Left ventricle myocardium inferior (tissue), 1 donor: ENCODE results near the gene GIN1. TPM values are rescaled to one million over a fixed set of nuclear protein-coding genes. Genes with fewer than 3 reads are reported as not detected.

ENCODE experiments used
- DNase-seq: peaks from one replicate; pipeline ENCODE4 v3.0.0-alpha.2; 2020
- H3K27ac ChIP-seq: fragments of 200-600 bp; replicated peaks from 2 replicates; pipeline ENCODE4 v1.8.0; 2021
- H3K27me3 ChIP-seq: fragments of 200-600 bp; 2 replicates; pipeline ENCODE4 v1.8.0; 2021; ENCODE audit warnings: low read depth
- H3K36me3 ChIP-seq: fragments of 200-600 bp; 2 replicates; pipeline ENCODE4 v1.8.0; 2021
- H3K4me1 ChIP-seq: fragments of 200-600 bp; 2 replicates; pipeline ENCODE4 v1.8.0; 2021
- H3K4me3 ChIP-seq: fragments of 200-600 bp; 2 replicates; pipeline ENCODE4 v1.8.0; 2021; ENCODE audit warnings: mild to moderate bottlenecking, moderate library complexity
- H3K9me3 ChIP-seq: fragments of 200-600 bp; replicated peaks from 2 replicates; pipeline ENCODE4 v1.8.0; 2021
- intact Hi-C: fragments of 100-400 bp; cut with micrococcal nuclease; formaldehyde crosslinking; loops from one replicate; pipeline ENCODE4 v1.11.0; 2022
- total RNA-seq: library from RNA; stranded (reverse); fragmentation: NEBNext Ultra II Directional; extraction: Animal tissue kit (Norgen Biotek cat#: 25700); gene quantifications from one replicate; pipeline ENCODE4 v1.2.1, GENCODE V29; 2021
- TF ChIP-seq, protein P1 (sequence below): fragments of 200-600 bp; IDR thresholded peaks from 2 replicates; pipeline ENCODE4 v1.8.0; 2021; ENCODE audit warnings: antibody characterized with exemption, mild to moderate bottlenecking, borderline replicate concordance
- donor health status: DM: no; HTN: yes; CAD: no; lungs with severe emphysema.

The GIN1 gene
- total RNA-seq, 1 donor from 2014 or later, result 14.1 TPM

GRCh38 chr5:103094737-103095136, 25.2 kb downstream of the GIN1 start:
- Histone ChIP-seq H3K4me3 (peak overlapping the region; percentile 5), H3K9me3 (no peaks in the 10 kb centered on the region), H3K4me1 (peaks cover 38% of the 10 kb centered on the region), H3K27me3 (no peaks in the 10 kb centered on the region), H3K36me3 (peaks cover 62% of the 10 kb centered on the region), H3K27ac (peak overlapping the region; percentile 75)
- TF ChIP-seq, protein P1, sequence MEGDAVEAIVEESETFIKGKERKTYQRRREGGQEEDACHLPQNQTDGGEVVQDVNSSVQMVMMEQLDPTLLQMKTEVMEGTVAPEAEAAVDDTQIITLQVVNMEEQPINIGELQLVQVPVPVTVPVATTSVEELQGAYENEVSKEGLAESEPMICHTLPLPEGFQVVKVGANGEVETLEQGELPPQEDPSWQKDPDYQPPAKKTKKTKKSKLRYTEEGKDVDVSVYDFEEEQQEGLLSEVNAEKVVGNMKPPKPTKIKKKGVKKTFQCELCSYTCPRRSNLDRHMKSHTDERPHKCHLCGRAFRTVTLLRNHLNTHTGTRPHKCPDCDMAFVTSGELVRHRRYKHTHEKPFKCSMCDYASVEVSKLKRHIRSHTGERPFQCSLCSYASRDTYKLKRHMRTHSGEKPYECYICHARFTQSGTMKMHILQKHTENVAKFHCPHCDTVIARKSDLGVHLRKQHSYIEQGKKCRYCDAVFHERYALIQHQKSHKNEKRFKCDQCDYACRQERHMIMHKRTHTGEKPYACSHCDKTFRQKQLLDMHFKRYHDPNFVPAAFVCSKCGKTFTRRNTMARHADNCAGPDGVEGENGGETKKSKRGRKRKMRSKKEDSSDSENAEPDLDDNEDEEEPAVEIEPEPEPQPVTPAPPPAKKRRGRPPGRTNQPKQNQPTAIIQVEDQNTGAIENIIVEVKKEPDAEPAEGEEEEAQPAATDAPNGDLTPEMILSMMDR, result no peak
- no peak for DNase-seq
- intact Hi-C loops, result no loop called here

DNA sequence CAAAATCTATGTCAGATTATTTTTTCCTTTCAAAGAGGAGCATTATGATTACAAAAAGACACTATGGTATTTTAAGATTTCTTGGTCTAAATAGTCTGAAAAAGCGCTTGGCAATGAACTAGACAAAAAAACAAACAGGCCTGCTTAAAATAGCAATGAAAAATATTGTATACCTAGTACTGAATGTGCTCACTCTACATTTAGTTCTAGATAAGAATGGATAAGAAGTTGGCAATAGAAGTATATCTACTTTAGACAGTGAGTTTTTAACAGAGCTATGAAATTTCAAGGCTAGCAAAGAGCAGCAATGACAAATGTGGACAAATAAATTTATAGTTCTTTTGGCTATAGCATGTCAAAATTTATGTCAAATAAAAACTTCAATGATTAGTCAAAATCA, 26.2 kb downstream of the GIN1 start:
- Histone ChIP-seq H3K36me3 (peaks cover 71% of the 10 kb centered on the region), H3K27ac (peak overlapping the region; percentile 75)
- intact Hi-C loops, result no loop called here

GRCh38 chr5:103092676-103093075, 27.3 kb downstream of the GIN1 start:
- peaks cover 38% of the 10 kb centered on the region for H3K4me1 ChIP-seq
- H3K27ac ChIP-seq, result peak overlapping the region; percentile 75
- no peaks in the 10 kb centered on the region for H3K27me3 ChIP-seq
- TF ChIP-seq, protein P1, result no peak
- no peak overlapping the region for H3K4me3 ChIP-seq
- peaks cover 81% of the 10 kb centered on the region for H3K36me3 ChIP-seq
- intact Hi-C loops, result no loop called here
- DNase-seq, result no peak
- H3K9me3 ChIP-seq, result no peaks in the 10 kb centered on the region

More for the DNA sequence above, 26.2 kb downstream of the GIN1 start:
- Histone ChIP-seq H3K4me3 (peak overlapping the region; percentile 5), H3K27me3 (no peaks in the 10 kb centered on the region), H3K9me3 (no peaks in the 10 kb centered on the region), H3K4me1 (peaks cover 38% of the 10 kb centered on the region)
- TF ChIP-seq, protein P1, result no peak
- no peak for DNase-seq

GRCh38 chr5:103090791-103091190, 29.1 kb downstream of the GIN1 start:
- DNase-seq, result no peak
- no peak overlapping the region for H3K27ac ChIP-seq
- H3K36me3 ChIP-seq, result peaks cover 83% of the 10 kb centered on the region
- peaks cover 3% of the 10 kb centered on the region for H3K9me3 ChIP-seq
- intact Hi-C loops, result no loop called here
- TF ChIP-seq, protein P1, result no peak
- H3K27me3 ChIP-seq, result no peaks in the 10 kb centered on the region
- peaks cover 24% of the 10 kb centered on the region for H3K4me1 ChIP-seq
- H3K4me3 ChIP-seq, result no peak overlapping the region

GRCh38 chr5:103089272-103089671, 30.7 kb downstream of the GIN1 start:
- H3K27me3 ChIP-seq, result no peaks in the 10 kb centered on the region
- H3K36me3 ChIP-seq, result peaks cover 90% of the 10 kb centered on the region

More at GRCh38 chr5:103089272-103089671, 30.7 kb downstream of the GIN1 start:
- intact Hi-C loops, result no loop called here
- no peak overlapping the region for H3K27ac ChIP-seq
- TF ChIP-seq, protein P1, result no peak
- DNase-seq, result no peak
- no peak overlapping the region for H3K4me3 ChIP-seq
- H3K9me3 ChIP-seq, result peaks cover 17% of the 10 kb centered on the region
- peaks cover 11% of the 10 kb centered on the region for H3K4me1 ChIP-seq
